K562 (cell line): Measurements from ENCODE around the gene DELE1. TPM values are rescaled to one million over a fixed set of nuclear protein-coding genes. Genes with fewer than 3 reads are reported as not detected.
A peak's percentile ranks its signal among the peaks of the same experiment; 100 is the strongest.

Experiments
- ATAC-seq: fragments of 200-7000 bp; cut with Tn5 transposase; 3 replicates; pipeline ENCODE4 v1.9.1; 2020; ENCODE audit warnings: moderate library complexity
- BruUV-seq: library from RNA; stranded (reverse); fragments of 400-500 nt; replicated peaks from 2 replicates; lab custom pipeline; 2021; lab: Mats Ljungman, UMichigan
- CTCF ChIA-PET: fragments of 300-600 bp; formaldehyde crosslinking; extraction: SDS; loops from one replicate; lab custom pipeline; 2021; ENCODE audit warnings: low intra/inter-chr PET ratio; lab: Yijun Ruan, JAX
- POLR2A ChIA-PET: fragments of 300-600, 350-650 bp; sonication (Branson Sonifier 250); formaldehyde crosslinking; extraction: SDS; loops from one replicate; lab custom pipeline; 2021; ENCODE audit warnings: antibody characterized with exemption, inconsistent platforms; lab: Yijun Ruan, JAX
- DNase-seq, 4 experiments: peaks; one replicate each; pipeline versions ENCODE4 v3.0.0 to v3.0.0-alpha.2; 2011 to 2018; ENCODE audit warnings: low spot score in 3 of 4, mixed read lengths in 3 of 4; ENCODE audit errors: extremely low read depth in 1 of 4
- FAIRE-seq: peaks from 2 replicates; lab custom pipeline; 2011; peaks lifted over from hg19 to GRCh38; lab: Jason Lieb, UNC
- H2AFZ ChIP-seq: 2 replicates; pipeline ENCODE4 v1.6.0; 2011; ENCODE audit warnings: low read depth, low read length, control low read depth, inconsistent platforms
- H3K27ac ChIP-seq: fragments of 200-600 bp; 3 replicates; pipeline ENCODE4 v1.8.0; 2011; ENCODE audit warnings: low read depth, mild to moderate bottlenecking, control low read depth, inconsistent platforms, low read length, moderate library complexity, mixed read lengths; ENCODE audit errors: extremely low read depth
- H3K27me3 ChIP-seq, 2 experiments: fragments of 300-600 bp in 1 of 2; 2 replicates in 1 of 2; 3 replicates in 1 of 2; pipeline versions ENCODE4 v1.6.0 to v1.8.0; 2011; ENCODE audit warnings: inconsistent platforms in 2 of 2, low read length in 2 of 2, mild to moderate bottlenecking in 1 of 2, mixed read lengths in 1 of 2, moderate library complexity in 1 of 2; ENCODE audit not compliant: control insufficient read depth in 2 of 2, insufficient read depth in 2 of 2
- H3K36me3 ChIP-seq: fragments of 300-600 bp; 3 replicates; pipeline ENCODE4 v1.8.0; 2011; ENCODE audit warnings: mild to moderate bottlenecking, low read length, inconsistent platforms; ENCODE audit not compliant: control insufficient read depth, insufficient read depth
- H3K4me1 ChIP-seq, 2 experiments: fragments of 200-600 bp in 1 of 2; replicated peaks in 1 of 2; 2 replicates in 1 of 2; 3 replicates in 1 of 2; pipeline versions ENCODE4 v1.5.1 to v1.8.0; 2011; ENCODE audit warnings: inconsistent platforms in 2 of 2, low read length in 2 of 2, mild to moderate bottlenecking in 1 of 2, mixed read lengths in 1 of 2, moderate library complexity in 1 of 2; ENCODE audit not compliant: control insufficient read depth in 2 of 2, insufficient read depth in 2 of 2
- H3K4me2 ChIP-seq: 2 replicates; pipeline ENCODE4 v1.6.1; 2011; ENCODE audit warnings: low read length, control low read depth, inconsistent platforms, mixed read lengths; ENCODE audit not compliant: insufficient read depth
- H3K4me3 ChIP-seq: fragments of 200-600 bp; sonication (generic), shearing (Covaris generic); 2 replicates; pipeline ENCODE4 v1.5.1; 2016; ENCODE audit warnings: control low read depth, inconsistent platforms
- H3K79me2 ChIP-seq: fragments of 200-600 bp; 3 replicates; pipeline ENCODE4 v1.8.0; 2011; ENCODE audit warnings: low read length, inconsistent platforms; ENCODE audit not compliant: control insufficient read depth, insufficient read depth
- H3K9ac ChIP-seq, 2 experiments: 2 replicates each; pipeline versions ENCODE4 v1.6.0 to v1.6.1; 2011; ENCODE audit warnings: low read depth in 2 of 2, low read length in 2 of 2, control low read depth in 1 of 2, inconsistent platforms in 1 of 2, mild to moderate bottlenecking in 1 of 2, mixed read lengths in 1 of 2; ENCODE audit not compliant: insufficient read depth in 1 of 2
- H3K9me1 ChIP-seq: one replicate; pipeline ENCODE4 v1.6.0; 2011; ENCODE audit warnings: inconsistent platforms, mild to moderate bottlenecking, low read length, moderate library complexity; ENCODE audit not compliant: control insufficient read depth, insufficient read depth
- H3K9me3 ChIP-seq: replicated peaks from 2 replicates; pipeline ENCODE4 v1.5.1; 2011; ENCODE audit warnings: low read depth, low read length, inconsistent platforms; ENCODE audit not compliant: control insufficient read depth, insufficient read depth
- H4K20me1 ChIP-seq: replicated peaks from 2 replicates; pipeline ENCODE4 v1.6.1; 2011; ENCODE audit warnings: low read length, inconsistent platforms, mixed read lengths; ENCODE audit not compliant: control insufficient read depth, insufficient read depth
- GATAD2B ChIP-seq: fragments of 450-650 bp; IDR thresholded peaks from 2 replicates; pipeline ENCODE4 v1.6.1; 2017; ENCODE audit warnings: mild to moderate bottlenecking, borderline replicate concordance
- HDAC1 ChIP-seq, 2 experiments: fragments of 450-650 bp; IDR thresholded peaks; 2 replicates each; pipeline ENCODE4 v1.6.1; 2016 to 2017; ENCODE audit warnings: inconsistent platforms in 1 of 2, mild to moderate bottlenecking in 1 of 2, moderate library complexity in 1 of 2
- ZFP30 ChIP-seq: fragments of 250-450 bp; sonication (Bioruptor Pico); IDR thresholded peaks from 2 replicates; pipeline ENCODE4 v1.8.0; 2022; ENCODE audit warnings: moderate library complexity, mild to moderate bottlenecking, inconsistent platforms, borderline replicate concordance
- ZNF175 ChIP-seq: fragments of 200-800 bp; sonication (Bioruptor generic); IDR thresholded peaks from 2 replicates; pipeline ENCODE4 v1.6.1; 2016; ENCODE audit warnings: low read depth, mild to moderate bottlenecking, missing genetic modification characterization, missing compliant biosample characterization
- WGBS: fragments of 100-300 bp; shearing (Covaris generic); methylation state at CpG from one replicate; pipeline ENCODE4 v1.1.6; 2016; ENCODE audit warnings: low coverage, mixed read lengths; ENCODE audit not compliant: insufficient coverage; ENCODE audit errors: missing lambda C conversion rate; 5-methylcytosine and 5-hydroxymethylcytosine counted together
- in situ Hi-C: fragments of 300-500 bp; cut with MboI; formaldehyde crosslinking; loops from 4 replicates; pipeline ENCODE4 v1.15.0; 2018; ENCODE audit warnings: inconsistent platforms, mixed read lengths
- intact Hi-C: fragments of 100-400 bp; cut with micrococcal nuclease; formaldehyde crosslinking; loops from 2 replicates; pipeline ENCODE4 v1.14.2; 2022
- polyA plus RNA-seq, 8 experiments: library from polyadenylated mRNA; depleted of rRNA in 4 of 8; stranded (reverse) in 5 of 8; unstranded in 3 of 8; fragments of >200 nt; fragmentation: Nextera tagmentation in 2 of 8; fragmentation: Illumina TruSeq in 1 of 8; extraction: Ambion mirVana in 2 of 8; extraction: Trizol in 1 of 8; gene quantifications; 2 replicates each; pipeline versions ENCODE4 v1.2.1 to v1.2.3, GENCODE V29; 2011 to 2014; ENCODE audit warnings: inconsistent platforms in 1 of 8, missing spikeins in 1 of 8
- total RNA-seq, 7 experiments: library from RNA; depleted of rRNA in 6 of 7; stranded (reverse); fragments of >200 nt in 6 of 7; fragmentation: Illumina TruSeq in 2 of 7; extraction: Trizol in 2 of 7; gene quantifications; 2 replicates each; pipeline versions ENCODE4 v1.2.1 to v1.2.3, GENCODE V29; 2011 to 2021; ENCODE audit warnings: low replicate concordance in 1 of 7
- TF ChIP-seq, protein P1 (sequence below): fragments of 250-450 bp; sonication (Bioruptor Pico); IDR thresholded peaks from 2 replicates; pipeline ENCODE4 v1.8.0; 2021; ENCODE audit warnings: moderate library complexity, mild to moderate bottlenecking, inconsistent platforms
- TF ChIP-seq, protein P2 (sequence below): fragments of 450-650 bp; IDR thresholded peaks from 2 replicates; pipeline ENCODE4 v1.6.1; 2016; ENCODE audit warnings: mild to moderate bottlenecking, moderate library complexity

Gene DELE1
- total and polyA plus RNA-seq, 9 of the 15 experiments (the other 6 are each of a cell fraction or from before 2014, with no cell fraction given): 16.6 to 74.4 (median 49.8) TPM

DNA sequence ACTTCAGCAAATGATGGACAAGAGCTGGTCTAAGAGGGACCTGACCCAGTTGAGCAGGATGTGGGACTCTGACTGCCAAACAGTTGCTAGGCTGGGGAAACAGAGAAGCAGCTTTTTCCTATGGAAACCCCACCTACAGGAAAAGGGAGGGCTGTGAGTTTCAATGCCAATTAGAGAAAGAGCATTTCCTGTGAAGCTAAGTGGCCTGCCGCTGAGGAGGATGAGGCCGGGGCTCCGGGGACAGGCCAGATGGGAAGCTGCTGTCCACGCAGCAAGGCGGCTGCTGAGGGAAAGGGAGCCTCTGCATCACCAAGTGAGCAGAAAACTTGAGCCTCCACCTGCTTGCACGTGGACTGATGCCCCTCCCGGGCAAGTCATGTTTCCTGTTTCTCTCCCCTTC, 34.4 kb downstream of the DELE1 start, which contains the start of gene PCDH12:
TSS of gene PCDH12 (minus strand) at position 90 of the 400 bp plus-strand sequence. CDS start 351 bp downstream, outside the sequence.
- Histone ChIP-seq H3K79me2 (no peaks in the 10 kb centered on the region), H3K9me1 (no peaks in the 10 kb centered on the region), H3K4me1 (peaks cover 3 to 16% of the 10 kb centered on the region in 2 experiments), H3K27ac (no peak within 1 kb of the TSS), H3K4me2 (no peak within 1 kb of the TSS), H3K36me3 (no peaks in the 10 kb centered on the region), H3K4me3 (no peak within 1 kb of the TSS), H2AFZ (no peak within 1 kb of the TSS; the same call in 1 of the 2 replicates), H3K9me3 (no peaks in the 10 kb centered on the region), H4K20me1 (peaks cover 9% of the 10 kb centered on the region; the same call in 1 of the 2 replicates), H3K9ac (peak within 1 kb of the TSS in 1 of 2 experiments; percentile 10; a peak in 2 of 4 replicates), H3K27me3 (peaks cover 17 to 42% of the 10 kb centered on the region in 2 experiments; a peak in 3 of 5 replicates)
- TF ChIP-seq, protein P1, sequence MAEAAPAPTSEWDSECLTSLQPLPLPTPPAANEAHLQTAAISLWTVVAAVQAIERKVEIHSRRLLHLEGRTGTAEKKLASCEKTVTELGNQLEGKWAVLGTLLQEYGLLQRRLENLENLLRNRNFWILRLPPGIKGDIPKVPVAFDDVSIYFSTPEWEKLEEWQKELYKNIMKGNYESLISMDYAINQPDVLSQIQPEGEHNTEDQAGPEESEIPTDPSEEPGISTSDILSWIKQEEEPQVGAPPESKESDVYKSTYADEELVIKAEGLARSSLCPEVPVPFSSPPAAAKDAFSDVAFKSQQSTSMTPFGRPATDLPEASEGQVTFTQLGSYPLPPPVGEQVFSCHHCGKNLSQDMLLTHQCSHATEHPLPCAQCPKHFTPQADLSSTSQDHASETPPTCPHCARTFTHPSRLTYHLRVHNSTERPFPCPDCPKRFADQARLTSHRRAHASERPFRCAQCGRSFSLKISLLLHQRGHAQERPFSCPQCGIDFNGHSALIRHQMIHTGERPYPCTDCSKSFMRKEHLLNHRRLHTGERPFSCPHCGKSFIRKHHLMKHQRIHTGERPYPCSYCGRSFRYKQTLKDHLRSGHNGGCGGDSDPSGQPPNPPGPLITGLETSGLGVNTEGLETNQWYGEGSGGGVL (CRISPR knock-in tag): no peak
- TF ChIP-seq ZNF175 (CRISPR knock-in tag) (peak; percentile 23; the same call in 1 of the 2 replicates), HDAC1 (IDR thresholded peaks at IDR 0.05) (no peak), ZFP30 (CRISPR knock-in tag) (no peak), GATAD2B (no peak)
- TF ChIP-seq, protein P2, sequence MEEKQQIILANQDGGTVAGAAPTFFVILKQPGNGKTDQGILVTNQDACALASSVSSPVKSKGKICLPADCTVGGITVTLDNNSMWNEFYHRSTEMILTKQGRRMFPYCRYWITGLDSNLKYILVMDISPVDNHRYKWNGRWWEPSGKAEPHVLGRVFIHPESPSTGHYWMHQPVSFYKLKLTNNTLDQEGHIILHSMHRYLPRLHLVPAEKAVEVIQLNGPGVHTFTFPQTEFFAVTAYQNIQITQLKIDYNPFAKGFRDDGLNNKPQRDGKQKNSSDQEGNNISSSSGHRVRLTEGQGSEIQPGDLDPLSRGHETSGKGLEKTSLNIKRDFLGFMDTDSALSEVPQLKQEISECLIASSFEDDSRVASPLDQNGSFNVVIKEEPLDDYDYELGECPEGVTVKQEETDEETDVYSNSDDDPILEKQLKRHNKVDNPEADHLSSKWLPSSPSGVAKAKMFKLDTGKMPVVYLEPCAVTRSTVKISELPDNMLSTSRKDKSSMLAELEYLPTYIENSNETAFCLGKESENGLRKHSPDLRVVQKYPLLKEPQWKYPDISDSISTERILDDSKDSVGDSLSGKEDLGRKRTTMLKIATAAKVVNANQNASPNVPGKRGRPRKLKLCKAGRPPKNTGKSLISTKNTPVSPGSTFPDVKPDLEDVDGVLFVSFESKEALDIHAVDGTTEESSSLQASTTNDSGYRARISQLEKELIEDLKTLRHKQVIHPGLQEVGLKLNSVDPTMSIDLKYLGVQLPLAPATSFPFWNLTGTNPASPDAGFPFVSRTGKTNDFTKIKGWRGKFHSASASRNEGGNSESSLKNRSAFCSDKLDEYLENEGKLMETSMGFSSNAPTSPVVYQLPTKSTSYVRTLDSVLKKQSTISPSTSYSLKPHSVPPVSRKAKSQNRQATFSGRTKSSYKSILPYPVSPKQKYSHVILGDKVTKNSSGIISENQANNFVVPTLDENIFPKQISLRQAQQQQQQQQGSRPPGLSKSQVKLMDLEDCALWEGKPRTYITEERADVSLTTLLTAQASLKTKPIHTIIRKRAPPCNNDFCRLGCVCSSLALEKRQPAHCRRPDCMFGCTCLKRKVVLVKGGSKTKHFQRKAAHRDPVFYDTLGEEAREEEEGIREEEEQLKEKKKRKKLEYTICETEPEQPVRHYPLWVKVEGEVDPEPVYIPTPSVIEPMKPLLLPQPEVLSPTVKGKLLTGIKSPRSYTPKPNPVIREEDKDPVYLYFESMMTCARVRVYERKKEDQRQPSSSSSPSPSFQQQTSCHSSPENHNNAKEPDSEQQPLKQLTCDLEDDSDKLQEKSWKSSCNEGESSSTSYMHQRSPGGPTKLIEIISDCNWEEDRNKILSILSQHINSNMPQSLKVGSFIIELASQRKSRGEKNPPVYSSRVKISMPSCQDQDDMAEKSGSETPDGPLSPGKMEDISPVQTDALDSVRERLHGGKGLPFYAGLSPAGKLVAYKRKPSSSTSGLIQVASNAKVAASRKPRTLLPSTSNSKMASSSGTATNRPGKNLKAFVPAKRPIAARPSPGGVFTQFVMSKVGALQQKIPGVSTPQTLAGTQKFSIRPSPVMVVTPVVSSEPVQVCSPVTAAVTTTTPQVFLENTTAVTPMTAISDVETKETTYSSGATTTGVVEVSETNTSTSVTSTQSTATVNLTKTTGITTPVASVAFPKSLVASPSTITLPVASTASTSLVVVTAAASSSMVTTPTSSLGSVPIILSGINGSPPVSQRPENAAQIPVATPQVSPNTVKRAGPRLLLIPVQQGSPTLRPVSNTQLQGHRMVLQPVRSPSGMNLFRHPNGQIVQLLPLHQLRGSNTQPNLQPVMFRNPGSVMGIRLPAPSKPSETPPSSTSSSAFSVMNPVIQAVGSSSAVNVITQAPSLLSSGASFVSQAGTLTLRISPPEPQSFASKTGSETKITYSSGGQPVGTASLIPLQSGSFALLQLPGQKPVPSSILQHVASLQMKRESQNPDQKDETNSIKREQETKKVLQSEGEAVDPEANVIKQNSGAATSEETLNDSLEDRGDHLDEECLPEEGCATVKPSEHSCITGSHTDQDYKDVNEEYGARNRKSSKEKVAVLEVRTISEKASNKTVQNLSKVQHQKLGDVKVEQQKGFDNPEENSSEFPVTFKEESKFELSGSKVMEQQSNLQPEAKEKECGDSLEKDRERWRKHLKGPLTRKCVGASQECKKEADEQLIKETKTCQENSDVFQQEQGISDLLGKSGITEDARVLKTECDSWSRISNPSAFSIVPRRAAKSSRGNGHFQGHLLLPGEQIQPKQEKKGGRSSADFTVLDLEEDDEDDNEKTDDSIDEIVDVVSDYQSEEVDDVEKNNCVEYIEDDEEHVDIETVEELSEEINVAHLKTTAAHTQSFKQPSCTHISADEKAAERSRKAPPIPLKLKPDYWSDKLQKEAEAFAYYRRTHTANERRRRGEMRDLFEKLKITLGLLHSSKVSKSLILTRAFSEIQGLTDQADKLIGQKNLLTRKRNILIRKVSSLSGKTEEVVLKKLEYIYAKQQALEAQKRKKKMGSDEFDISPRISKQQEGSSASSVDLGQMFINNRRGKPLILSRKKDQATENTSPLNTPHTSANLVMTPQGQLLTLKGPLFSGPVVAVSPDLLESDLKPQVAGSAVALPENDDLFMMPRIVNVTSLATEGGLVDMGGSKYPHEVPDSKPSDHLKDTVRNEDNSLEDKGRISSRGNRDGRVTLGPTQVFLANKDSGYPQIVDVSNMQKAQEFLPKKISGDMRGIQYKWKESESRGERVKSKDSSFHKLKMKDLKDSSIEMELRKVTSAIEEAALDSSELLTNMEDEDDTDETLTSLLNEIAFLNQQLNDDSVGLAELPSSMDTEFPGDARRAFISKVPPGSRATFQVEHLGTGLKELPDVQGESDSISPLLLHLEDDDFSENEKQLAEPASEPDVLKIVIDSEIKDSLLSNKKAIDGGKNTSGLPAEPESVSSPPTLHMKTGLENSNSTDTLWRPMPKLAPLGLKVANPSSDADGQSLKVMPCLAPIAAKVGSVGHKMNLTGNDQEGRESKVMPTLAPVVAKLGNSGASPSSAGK: peak; percentile 73
- CTCF ChIA-PET: interaction anchor here (0.8 kb wide), 1 partner anchor 69 kb away, joined by 4 read pairs; no protein-coding TSS in a partner anchor
- POLR2A ChIA-PET: interaction anchor here (0.7 to 1.5 kb wide), 4 partner anchors 11 to 298 kb away, joined by 3 to 4 read pairs (median 4); partner anchors contain the start of gene RNF14
- FAIRE-seq: no peak
- BruUV-seq: no TSS peak
- ATAC-seq: no peak
- intact Hi-C loops: no loop called here
- WGBS: 18% methylated on average over 6 of the region's 7 CpGs
- in situ Hi-C loops: loop anchor here (5.0 kb wide), 2 partner anchors 76 to 261 kb away; no protein-coding TSS in a partner anchor
- no peak for DNase-seq
